HG03095 (cell line): Measurements from ENCODE around the gene RAB11FIP5.
A peak's percentile ranks its signal among the peaks of the same experiment; 100 is the strongest.

Experiments used
- ATAC-seq: cut with Tn5 transposase; IDR thresholded peaks from one replicate; pipeline ENCODE4 v1.9.1; 2021; ENCODE audit warnings: moderate library complexity; ENCODE audit not compliant: unreplicated experiment

RAB11FIP5 gene

DNA sequence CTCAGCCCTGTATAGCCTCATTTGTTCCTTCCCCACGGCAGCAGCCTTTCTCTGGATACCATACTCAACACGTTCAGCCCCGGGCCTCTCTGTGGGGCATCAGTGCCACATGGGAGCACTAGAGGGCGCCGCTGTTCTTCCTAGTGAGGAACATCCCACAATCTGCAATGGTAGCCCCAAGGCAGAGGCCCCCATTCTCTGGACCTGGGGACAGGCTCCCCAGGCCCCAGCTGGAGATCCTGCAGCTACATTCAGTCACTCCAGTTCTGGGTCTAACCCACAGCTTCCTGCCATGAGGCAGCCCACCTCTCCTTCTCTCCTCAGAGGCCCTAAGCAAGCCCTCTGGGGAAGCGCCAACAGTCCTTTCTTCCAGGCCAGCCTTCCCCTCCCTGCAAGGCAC lies 27.1 kb downstream of the RAB11FIP5 start:
- peak; percentile 88 for ATAC-seq

DNA sequence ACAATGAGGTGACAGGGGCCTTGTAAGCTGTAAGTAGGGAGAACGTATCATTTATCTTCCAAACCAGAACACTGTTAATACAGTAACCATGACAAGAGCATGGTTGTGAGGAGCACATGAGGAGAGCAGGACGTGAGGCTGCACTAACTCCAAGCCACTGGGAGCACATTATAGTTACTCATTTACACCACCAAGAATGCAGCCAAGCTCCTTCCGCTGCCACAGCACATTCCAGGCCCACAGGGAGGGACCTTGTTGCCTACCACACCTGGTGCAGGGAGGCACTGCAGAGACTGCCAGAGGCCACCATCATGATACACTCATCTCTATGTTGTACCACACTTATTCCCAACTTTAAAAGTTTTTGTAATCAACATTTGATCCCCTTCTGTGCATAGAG lies 27.8 kb downstream of the RAB11FIP5 start:
- ATAC-seq, result no peak

GRCh38 chr2:73083886-73084800 lies 28.6 kb downstream of the RAB11FIP5 start:
- ATAC-seq, result no peak

DNA sequence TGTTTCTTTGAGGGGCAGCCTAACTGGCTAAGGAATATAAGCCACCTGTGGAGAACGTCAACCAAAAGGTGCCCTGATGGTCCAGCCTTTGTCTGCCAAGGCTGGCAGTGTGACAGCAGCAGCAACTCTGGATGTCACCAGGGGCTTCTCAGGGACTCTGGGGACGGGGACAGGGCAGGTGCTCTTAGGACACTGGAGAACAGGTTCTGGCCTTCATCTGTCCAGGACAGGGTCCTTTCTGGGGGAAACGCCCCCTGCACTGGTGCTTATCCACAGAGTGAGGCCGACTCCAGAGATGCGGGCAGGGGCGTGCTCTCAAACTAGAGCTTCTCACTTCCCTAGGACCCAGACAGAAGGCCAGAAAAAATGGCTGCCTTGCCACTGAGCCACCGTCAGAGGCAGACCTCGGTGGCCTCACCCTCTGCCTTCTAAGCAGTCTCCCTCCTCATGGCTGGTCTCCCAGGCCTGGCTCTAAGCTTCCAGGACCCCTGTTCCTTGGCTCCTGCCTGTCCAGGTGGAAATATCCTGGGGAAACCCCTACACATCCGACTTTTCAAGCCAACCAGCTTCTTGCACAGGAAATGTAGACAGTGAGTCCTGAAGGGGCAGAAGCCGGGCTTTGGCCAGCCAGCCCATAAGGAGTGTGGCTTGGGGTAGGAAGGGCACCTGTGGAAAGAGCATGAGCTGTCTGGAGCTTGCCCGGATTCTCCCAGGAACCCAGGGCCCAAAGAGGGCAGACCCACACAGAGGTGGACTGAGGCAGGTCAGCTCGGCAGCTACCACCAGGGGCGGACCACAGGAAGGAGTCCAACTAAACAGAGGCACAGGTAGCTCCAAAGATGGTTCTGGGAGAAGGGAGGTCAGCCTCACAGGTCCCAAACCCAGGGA lies 30.0 kb downstream of the RAB11FIP5 start:
- ATAC-seq, result no peak

DNA sequence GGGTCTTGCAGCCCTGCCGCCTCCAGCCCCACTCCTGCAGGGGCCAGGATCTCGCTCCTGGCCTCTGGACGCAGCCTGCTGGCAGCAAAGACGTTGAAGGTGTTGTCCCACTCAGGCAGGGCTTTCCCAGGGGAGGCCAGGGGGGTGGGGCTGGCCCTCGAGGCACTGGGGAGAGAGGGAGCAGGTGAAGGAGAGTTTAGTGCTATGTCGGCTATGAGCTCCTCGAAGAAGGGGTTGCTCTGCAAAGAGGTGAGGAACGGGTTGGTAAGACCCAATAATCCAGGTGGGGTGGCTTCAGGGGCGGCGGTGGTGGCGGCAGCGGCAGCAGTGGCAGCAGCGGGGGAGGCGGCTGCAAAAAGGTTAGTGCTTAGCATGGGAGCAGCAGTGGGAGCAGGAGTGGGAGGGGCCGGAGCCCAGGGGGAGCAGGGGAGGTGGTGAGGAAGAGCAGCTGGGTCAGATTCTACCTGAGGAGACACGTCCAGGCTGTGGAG lies 31.5 kb downstream of the RAB11FIP5 start:
- ATAC-seq, result no peak

DNA sequence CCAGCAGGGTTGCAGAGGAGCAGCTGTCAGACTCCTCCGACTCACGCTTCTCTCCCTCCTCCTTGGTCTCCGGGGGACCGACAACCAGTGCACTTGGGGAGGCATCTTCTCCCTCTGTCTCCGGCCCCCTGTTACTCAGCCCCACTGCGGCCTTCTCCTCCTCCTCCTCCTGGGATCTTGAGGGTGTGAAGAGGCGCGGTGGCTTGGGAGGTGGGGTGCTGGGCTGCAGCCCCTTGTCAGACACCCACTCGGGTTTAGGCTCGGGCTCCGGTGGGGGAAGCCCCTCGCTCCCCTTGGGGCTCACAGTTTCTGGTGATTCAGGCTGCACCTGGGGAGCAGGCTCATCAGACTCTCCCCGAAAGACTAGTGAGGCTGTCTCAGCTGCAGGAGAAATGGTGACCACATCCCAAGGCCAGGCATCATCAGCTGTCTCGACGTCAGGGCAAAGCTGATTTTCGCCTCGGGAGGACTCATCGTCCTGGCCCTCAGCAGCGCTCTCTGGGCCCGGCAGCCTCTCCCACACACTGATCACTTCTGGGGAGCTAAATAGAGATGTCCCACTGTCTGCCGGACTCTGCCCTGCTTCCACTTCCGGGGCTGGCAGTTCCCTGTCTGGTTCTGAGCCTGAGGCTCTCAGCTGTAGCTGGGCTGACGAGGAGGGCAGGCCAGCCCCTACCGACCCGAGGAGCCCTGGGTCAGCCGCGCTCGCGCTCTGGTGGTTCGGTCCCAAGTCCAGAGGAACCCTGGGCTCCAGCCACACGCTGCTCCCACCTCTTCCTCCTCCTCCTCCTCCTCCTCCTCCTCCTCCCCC lies 32.2 kb downstream of the RAB11FIP5 start:
- ATAC-seq, result no peak

- no peak for ATAC-seq
Measured at GRCh38 chr2:73079636-73080035, 33.1 kb downstream of the RAB11FIP5 start.

- no peak for ATAC-seq
Measured at GRCh38 chr2:73078457-73079411, 34.0 kb downstream of the RAB11FIP5 start.

GRCh38 chr2:73077424-73077795 lies 35.3 kb downstream of the RAB11FIP5 start:
- no peak for ATAC-seq

GRCh38 chr2:73076701-73077423 lies 35.9 kb downstream of the RAB11FIP5 start:
- ATAC-seq, result no peak

DNA sequence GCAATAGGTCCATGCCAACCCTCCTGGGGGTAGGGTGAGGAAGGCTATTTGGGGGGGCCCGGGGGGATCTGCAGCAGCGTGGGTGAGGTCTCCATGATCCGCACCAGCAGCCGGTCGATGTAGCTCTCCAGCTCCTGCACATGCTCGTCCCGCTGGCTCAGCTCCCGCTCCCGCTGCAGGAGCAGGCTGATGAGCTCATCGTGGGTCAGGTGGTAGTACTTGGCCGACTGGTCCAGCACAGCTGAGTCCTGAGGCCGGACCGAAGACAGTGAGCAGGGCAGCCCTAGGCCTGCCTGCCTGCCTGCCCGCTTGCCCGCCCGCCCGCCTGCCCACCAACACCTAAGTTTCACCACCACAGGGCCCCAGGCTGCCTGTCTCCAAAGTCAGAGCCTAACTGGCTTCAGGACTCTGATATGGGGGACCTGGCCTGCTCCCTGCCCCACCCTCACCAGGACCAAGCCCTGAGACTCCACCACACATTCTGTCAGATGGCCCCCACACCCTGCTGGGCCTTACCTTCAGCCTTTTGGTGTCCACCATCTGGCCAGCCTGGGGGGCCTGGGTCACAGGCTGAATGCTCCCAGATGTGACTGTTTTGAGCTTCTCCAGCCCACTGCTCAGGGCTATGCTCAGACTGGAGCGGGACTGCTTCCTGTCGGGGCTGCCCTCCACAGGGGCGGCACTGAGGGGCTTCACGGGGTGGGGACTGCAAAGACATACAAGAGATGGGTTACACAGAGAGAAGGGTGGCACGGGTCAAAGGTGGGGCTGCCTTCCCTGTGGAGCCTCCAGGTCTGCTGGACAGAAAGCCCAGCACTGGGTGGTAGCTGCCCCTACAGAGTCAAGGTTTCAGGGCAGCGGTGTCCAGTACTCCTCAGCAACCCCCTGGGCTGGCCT lies 37.0 kb downstream of the RAB11FIP5 start:
- ATAC-seq, result no peak

DNA sequence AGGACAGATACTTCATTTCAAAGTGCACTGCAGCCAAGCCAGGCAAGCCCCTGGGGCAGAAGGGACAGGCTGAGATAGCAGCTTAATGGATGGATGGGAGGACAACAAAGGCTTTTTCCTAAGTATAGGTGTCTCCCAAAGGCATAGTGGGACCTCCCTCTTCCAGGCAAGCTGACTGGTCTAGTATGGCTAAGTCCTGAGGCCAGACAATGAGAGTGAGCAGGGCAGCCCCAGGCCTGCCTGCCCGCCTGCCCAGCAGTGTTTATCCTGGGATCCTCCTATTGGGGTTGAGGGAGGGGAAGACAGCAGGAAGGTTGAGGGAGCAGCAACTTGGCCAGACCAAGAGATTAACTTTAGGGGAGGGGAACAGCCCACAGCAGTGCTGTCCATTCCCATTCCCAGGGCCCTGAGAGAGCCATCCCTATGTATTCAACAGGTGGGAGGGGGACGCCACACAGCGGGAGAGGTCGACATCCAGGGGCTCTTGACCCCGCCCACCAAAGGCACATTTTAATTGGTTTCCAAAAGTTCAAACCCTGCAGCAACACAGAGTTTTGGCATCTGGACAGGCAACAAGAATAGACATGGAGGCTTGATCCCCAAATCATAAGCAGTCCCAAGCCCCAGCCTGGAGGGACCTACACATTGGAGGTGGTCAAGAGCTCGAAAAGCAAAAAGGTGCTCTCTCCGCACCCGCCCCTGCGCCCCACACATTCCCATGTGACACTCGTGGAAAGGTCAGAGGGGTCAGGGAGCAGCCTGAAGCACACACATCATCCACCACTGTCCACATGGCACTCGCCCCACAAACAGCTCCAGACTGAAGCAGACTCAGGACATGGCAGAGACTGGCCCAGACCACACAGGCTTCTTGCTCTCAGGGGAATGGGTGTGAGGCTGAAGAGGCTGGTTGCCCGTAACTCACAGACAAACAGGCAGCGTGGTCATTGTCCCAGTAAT lies 38.4 kb downstream of the RAB11FIP5 start:
- ATAC-seq, result no peak

- ATAC-seq, result no peak
Measured at GRCh38 chr2:73072416-73072815, 40.3 kb downstream of the RAB11FIP5 start.

DNA sequence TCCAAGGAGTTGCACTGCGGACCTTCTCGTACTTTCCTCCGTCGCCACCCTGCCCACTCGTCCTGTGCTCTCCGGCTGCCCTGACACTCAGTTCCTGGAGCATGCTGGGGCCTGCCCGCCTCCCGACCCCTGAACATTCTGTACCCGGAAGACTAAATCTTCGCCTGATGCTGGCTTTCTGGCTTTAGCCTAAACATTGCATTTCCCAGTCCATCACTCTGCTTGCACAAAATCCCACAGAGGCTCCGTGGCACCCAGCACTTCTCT lies 40.7 kb downstream of the RAB11FIP5 start:
- ATAC-seq, result peak; percentile 7

- peak; percentile 88 for ATAC-seq
Measured at GRCh38 chr2:73071360-73072128, 41.2 kb downstream of the RAB11FIP5 start, which contains the start of gene SFXN5. Gene SFXN5, minus strand, starts transcription at chr2:73071712. Its CDS starts 7 bp downstream, at chr2:73071705.

DNA sequence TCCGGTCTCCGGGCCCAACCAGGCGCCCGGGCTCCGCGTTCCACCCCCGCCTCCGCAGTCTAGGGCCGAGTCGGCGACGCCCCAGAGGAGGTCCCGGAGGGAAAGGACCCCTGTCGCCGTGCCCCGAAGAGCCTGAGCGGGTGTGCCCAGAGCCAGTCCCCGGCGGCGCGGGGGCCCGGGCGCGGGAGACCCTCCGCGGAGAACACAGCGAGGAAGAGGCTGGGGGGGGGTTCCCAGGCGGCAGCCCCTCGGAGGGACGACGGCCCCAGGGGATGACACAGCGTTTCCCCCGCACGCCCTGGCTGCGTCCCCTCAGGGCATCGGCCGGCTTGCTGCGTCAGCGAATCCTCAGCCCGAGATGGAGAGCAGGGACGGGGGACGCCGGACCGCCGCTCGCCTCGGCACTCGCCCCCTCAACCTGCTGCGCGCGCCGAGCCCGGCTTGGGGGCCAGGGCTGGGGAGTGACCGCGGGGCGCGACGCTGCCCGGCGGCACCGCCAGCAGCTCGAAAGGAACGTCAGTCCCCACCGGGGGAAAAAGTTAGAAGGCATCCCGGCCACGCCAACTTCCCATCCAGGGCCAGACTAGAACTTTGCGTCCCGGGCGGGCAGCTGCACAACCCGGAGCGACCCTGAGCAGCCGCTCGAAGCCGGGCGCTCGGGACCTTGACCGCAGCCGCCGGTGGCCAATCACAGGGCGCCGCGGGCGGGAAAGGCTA lies 41.9 kb downstream of the RAB11FIP5 start:
- peak; percentile 14 for ATAC-seq
